Measurements from ENCODE around the gene PASK. TPM values are rescaled to one million over a fixed set of nuclear protein-coding genes. Genes with fewer than 3 reads are reported as not detected.
A peak's percentile ranks its signal among the peaks of the same experiment; 100 is the strongest.

The PASK gene
- total RNA-seq, 1 donor from 2014 or later, result 15.7 TPM

DNA sequence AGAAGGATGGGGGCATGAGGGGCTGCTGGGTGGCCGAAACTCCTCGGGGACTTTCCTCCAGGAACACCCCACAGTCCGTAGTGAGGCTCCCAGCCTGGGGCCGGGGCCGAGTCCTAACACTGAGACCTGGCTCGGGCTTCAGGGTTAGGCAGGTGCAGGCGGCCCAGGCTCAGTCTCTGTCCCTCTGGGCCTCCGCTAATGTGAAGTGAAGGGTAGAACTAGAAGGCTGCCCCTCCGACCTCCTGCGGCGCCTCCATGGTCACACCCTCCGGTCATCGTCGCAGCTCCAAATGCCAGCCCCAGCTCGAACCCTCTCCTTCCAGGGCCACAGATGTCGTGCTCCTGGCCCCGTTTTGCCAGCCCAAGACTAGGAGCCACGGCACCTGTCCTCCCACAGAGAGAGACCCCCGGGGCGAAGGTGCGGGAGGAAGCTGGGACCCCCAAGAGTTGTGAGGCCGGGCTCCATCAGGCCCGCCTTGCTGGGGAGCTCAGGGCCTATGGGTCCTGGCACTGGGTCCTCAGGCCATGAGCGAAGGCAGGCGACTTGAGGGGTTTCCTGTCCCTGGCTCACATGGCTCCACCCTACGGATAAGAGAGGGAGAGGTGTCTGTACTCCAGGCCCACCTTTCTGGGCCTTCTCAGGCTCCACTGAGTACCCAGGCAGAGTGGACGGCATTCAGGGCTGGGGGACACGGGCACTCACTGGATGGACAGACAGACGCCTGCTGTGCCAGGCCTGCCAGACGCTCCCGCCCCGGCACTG, 40.0 kb upstream of the PASK start:
- ATAC-seq, result peak; percentile 6
- no peak for DNase-seq
- no peak overlapping the region for H3K4me3 ChIP-seq
- TF ChIP-seq, protein P1, sequence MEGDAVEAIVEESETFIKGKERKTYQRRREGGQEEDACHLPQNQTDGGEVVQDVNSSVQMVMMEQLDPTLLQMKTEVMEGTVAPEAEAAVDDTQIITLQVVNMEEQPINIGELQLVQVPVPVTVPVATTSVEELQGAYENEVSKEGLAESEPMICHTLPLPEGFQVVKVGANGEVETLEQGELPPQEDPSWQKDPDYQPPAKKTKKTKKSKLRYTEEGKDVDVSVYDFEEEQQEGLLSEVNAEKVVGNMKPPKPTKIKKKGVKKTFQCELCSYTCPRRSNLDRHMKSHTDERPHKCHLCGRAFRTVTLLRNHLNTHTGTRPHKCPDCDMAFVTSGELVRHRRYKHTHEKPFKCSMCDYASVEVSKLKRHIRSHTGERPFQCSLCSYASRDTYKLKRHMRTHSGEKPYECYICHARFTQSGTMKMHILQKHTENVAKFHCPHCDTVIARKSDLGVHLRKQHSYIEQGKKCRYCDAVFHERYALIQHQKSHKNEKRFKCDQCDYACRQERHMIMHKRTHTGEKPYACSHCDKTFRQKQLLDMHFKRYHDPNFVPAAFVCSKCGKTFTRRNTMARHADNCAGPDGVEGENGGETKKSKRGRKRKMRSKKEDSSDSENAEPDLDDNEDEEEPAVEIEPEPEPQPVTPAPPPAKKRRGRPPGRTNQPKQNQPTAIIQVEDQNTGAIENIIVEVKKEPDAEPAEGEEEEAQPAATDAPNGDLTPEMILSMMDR (IDR thresholded peaks at IDR 0.05), result no peak
- no peaks in the 10 kb centered on the region for H3K9me3 ChIP-seq
- no peak overlapping the region for H3K27ac ChIP-seq
- intact Hi-C loops (cut with DNase I), result no loop called here
- H3K36me3 ChIP-seq, result no peaks in the 10 kb centered on the region
- H3K27me3 ChIP-seq, result no peaks in the 10 kb centered on the region
- H3K4me1 ChIP-seq, result no peaks in the 10 kb centered on the region

DNA sequence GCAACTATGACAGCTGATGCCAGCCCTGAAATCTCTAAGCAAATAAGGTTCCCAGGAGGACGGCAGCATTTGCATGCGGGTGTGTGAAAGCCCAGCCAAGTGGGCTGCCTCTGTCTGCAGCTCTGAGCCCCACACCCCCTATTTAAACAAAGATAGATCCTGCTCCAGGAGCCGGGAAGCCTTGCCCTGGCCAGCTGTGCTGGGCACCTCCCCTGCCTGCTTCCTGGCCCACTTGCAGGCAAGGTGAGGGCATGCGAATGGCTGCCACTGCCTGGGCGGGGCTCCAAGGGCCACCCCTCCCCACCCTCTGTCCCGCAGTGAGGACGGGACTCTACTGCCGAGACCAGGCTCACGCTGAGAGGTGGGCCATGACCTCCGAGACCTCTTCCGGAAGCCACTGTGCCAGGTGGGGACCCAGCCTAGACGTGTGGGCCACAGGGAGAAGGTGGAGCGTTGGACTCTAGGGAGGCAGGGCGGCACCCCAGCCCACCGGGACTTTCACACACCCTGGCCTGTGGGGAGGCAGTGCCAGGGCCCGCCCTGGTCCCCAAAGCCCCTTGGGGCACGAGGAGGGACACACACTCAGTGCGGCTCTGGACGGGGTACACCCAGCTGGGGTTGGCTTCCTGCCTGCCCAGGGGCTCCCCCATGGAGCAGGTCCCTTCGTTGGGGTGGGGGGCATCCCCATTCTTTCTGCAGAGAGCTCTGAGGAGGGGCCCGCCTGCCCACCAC, 39.3 kb upstream of the PASK start, which contains the start of gene ANO7:
Gene ANO7 (plus strand): TSS at position 317 of the 732 bp plus-strand sequence. CDS start 1,387 bp downstream, outside the sequence.
- no peak within 1 kb of the TSS for H3K4me3 ChIP-seq
- no peaks in the 10 kb centered on the region for H3K4me1 ChIP-seq
- no peak within 1 kb of the TSS for H3K27ac ChIP-seq
- H3K36me3 ChIP-seq, result peaks cover 5% of the 10 kb centered on the region
- ATAC-seq, result peak; percentile 48
- intact Hi-C loops (cut with DNase I), result no loop called here
- peak; percentile 64 for DNase-seq
- TF ChIP-seq, protein P1 (IDR thresholded peaks at IDR 0.05), result no peak
- no peaks in the 10 kb centered on the region for H3K9me3 ChIP-seq
- H3K27me3 ChIP-seq, result no peaks in the 10 kb centered on the region

DNA sequence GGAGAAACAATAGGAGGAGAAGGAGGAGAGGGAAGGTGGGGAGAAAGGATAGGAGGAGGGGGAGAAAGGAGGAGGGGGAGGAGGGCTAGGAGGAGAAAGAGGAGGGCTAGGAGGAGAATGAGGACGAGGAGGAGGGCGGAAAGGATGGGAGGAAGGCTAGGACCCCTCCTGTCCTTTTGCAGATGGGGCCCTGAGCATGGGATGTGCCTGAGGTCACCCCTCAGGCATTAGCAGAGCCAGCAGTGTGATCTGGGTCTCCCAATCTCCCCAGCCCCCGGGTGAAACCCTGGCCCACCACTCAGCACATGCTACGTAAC, 38.6 kb upstream of the PASK start:
- H3K27me3 ChIP-seq, result no peaks in the 10 kb centered on the region
- TF ChIP-seq, protein P1 (IDR thresholded peaks at IDR 0.05), result no peak
- no peak overlapping the region for H3K27ac ChIP-seq
- intact Hi-C loops (cut with DNase I), result no loop called here
- no peaks in the 10 kb centered on the region for H3K4me1 ChIP-seq
- no peaks in the 10 kb centered on the region for H3K9me3 ChIP-seq
- no peak overlapping the region for H3K4me3 ChIP-seq
- H3K36me3 ChIP-seq, result peaks cover 12% of the 10 kb centered on the region
- ATAC-seq (no peak), DNase-seq (no peak)

DNA sequence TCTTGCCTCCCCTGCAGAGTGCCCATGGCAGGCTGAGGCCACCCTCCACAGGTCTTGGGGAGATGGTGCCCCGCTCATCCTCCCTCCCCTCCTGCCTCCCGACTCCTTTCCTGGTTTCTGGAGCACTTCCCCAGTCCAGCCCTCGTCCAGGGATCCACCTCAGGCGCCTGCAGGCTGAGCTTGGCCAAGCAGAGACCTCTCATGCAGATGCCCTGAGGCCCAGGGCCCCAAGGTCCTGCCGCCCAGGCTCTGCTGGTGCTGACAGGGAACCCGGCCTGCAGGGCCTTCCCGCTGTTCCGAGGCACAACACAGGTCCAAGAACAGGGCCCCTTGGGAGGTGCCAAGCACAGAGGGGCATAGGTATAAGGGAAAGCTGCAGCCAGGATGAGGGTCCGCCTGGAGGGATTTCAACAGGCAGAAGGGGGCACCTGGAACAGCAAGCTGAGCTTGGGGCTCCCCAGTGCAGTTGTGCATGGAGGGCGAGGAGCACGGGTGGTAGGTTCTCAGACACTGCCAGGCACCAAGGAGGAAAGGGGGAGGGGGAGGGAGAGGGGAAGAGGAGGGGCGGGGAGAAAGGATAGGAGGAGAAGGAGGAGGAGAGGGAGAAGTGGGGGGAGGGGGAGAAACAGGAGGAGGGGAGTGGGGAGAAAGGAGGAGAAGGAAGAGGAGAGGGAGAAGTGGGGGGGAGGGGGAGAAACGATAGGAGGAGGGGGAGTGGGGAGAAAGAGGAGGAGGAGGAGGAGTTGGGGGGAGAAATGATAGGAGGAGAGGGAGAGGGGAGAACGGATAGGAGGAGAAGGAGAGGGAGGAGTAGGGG, 38.0 kb upstream of the PASK start:
- no peak overlapping the region for H3K4me3 ChIP-seq
- intact Hi-C loops (cut with DNase I), result no loop called here
- H3K27me3 ChIP-seq, result no peaks in the 10 kb centered on the region
- TF ChIP-seq, protein P1 (IDR thresholded peaks at IDR 0.05), result no peak
- H3K36me3 ChIP-seq, result peaks cover 18% of the 10 kb centered on the region
- H3K9me3 ChIP-seq, result no peaks in the 10 kb centered on the region
- H3K4me1 ChIP-seq, result no peaks in the 10 kb centered on the region
- no peak for ATAC-seq
- peak; percentile 62 for DNase-seq
- no peak overlapping the region for H3K27ac ChIP-seq

DNA sequence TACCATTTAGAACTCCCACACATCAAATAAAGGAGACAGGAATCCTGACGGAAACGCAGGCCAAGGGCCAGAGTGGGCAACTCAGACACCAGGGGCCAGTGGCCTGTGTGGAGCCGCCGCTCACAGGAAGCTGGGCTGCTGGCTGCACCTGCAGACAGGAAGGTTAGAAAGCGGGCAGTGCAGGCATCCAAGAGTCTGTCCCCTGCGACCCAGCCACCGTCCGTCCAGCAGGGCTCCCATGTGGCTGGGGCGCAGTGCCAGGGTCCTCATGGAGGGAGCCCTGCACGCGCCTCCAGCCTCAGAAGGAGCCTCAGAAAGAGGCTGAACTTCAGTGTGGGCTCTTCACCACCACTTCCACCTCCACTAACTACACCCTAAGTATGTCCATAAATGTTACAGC, 36.7 kb upstream of the PASK start:
- H3K27me3 ChIP-seq, result no peaks in the 10 kb centered on the region
- H3K4me3 ChIP-seq, result no peak overlapping the region
- no peaks in the 10 kb centered on the region for H3K4me1 ChIP-seq
- H3K36me3 ChIP-seq, result peaks cover 18% of the 10 kb centered on the region
- H3K27ac ChIP-seq, result no peak overlapping the region
- no peak for DNase-seq
- intact Hi-C loops (cut with DNase I), result no loop called here
- no peak for ATAC-seq
- H3K9me3 ChIP-seq, result no peaks in the 10 kb centered on the region
- TF ChIP-seq, protein P1 (IDR thresholded peaks at IDR 0.05), result no peak
